DMS 273 (cell line): ENCODE data around the gene OR6J1.
"Not testable (repeated sequence)": the region's sequence is repeated elsewhere in the genome, so short reads cannot be mapped to it uniquely, and the experiment has no call there.

Source experiments
- DNase-seq: peaks from one replicate; lab custom pipeline; 2025; ENCODE audit not compliant: unreplicated experiment; lab: John Stamatoyannopoulos, UW

Gene OR6J1

DNA sequence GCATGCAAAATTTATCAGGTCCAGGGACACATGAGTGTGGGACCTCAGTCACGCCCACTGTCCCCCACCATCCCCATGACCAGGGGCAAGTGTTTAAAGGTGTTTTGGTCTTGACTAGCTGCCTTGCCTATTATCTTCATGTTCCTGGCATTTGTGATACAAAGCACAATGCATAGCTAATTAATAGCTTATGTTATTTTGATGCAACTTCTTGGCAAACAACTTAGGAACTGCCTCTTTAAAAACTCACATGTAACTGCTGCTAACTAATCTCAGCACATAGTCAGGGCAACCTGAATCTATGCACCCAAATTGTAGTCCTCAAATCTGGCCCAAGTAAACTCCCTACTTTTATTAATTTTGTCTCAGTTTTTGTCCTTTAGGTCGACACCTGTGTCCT lies 7.4 kb upstream of the OR6J1 start:
- DNase-seq: no peak

DNA sequence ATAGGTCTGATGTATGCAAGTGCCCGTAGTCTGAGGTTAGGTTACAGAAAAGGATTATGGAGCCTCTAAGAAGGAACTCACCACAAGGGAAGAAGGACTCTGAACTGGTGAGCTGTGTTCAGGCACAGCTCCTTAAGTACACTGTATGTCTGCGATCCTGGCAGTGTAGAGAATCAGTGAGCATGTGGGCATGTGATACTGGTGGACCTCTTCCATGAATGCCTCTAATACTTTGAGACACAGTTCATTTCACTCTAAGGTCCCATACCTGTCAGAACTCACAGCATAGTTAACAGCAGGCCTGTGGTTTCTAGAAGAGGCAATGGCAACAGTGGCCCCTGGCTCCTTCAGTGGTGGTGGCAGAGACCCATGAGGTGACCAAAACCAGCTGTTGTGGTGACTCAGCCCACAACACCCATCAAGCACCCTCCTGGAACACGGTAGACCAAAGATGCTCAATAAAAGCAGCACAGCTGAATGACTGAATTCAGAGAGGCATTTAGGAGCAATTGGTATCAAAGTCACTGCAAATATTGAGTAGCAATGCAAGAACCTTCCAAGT lies 6.9 kb upstream of the OR6J1 start:
- peak; percentile 78 for DNase-seq

DNA sequence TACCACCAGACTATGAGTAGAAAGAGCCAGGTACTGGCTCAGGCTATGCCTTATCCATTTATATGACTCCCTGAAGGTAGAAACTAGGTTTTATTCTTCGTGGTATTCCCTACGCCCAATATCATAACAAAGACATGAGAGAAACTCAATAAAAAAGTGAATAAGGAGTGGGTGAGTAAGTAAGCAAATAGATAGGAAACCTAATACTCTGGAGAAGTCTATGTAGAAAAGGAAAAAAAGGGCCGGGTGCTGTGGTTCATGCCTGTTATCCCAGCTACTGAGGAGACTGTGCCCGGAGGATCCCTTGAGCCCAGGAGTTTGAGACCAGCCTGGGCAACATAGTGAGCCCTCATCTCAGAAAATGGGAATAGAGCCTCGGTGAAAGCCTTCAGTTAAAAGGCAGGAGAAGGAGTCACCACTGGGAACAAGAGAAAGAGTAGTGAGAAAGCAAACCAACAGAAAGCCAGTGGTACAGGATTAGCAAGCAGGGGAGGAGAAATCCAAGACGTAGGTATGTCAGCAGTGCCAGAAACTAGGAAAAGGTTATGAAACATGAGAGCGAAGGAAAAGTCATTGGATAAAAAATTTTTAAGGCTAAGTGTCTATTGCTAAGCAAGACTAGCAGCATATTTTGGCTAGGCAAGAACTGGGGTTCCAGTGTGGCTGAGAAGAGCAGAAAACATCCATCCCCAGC lies 6.0 kb upstream of the OR6J1 start:
- no peak for DNase-seq

DNA sequence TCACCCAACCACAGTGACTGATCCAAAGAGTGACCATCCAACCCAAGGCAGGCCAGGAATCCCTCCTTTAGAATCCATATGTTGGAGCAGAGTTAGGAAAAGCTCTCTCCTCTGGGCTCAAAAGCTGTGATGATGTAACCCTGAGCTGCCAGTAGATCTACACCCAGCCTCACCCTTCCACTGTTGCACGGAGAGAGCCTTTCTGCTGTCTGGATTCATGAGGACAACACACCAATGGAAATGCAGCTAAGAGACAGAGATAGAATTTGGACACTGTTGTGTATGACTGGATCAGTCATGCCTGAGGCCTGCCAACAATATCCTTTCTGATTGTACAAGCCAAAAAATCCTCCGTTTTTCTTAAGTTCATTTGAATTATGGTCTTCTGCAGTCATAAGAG lies 4.4 kb upstream of the OR6J1 start:
- no peak for DNase-seq

DNA sequence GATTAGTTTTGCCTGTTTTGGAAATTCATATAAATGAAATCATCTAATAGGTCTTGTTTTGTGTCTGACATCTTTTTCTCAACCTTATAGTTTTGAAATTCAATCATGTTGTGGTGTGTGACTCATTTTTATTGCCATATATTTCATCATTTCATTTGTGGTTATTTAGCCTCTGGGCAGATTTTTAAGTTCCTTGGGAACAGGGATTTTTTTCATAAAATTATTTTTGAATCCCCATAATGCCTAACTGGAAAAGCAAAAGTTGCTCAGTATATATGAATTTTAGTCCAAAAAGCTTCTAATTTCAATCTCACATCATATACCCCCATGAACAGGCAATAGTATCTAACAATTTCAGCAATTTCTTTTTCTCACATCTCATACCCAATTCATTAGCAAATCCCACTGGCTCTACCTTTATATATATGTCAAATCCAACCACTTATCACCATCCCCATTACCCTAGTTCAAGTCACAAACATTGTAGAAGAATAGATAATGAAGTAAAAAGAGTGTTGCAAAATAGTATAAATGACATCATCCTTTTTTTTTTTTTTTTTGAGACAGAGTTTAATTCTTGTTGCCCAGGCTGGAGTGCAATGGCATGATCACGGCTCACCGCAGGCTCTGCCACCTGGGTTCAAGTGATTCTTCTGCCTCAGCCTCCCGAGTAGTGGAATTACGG lies 2.6 kb upstream of the OR6J1 start:
- DNase-seq: no peak

DNA sequence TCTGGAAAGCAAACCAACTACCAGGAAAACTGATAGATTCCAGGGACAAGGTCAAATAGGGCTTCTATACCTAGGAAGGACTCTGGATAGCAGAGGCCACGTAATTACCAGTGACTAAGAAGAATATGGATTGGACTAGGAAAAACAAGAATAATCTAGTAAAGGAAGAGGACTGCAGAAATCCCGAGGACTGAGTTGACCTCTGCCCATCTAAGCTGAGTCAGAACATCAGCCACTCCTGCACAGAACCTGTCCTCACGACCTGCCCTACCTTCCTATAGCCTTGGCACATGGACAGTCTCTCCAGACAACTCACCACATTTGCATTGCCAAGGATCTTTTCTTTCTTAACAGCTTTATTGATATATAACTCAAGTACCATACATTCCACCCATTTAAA lies 2.3 kb downstream of the OR6J1 start:
- no peak for DNase-seq

DNA sequence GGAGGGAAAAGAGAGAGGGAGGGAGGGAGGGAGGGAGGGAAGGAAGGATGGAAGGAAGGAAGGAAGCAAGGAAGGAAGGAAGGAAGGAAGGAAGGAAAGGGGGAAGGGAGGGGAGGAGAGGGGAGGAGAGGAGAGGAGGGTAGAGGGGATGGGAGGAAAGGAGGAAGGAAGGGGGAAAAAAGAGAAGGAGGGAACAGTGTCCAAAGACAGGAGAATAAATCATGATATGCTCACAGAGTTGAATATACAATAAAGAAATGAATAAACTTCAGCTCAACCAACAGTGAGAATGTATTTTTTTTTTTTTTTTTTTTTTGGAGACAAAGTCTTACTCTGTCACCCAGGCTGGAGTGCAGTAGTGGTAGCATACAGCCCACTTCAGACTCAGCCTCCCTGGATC lies 4.0 kb downstream of the OR6J1 start:
- DNase-seq: no peak

DNA sequence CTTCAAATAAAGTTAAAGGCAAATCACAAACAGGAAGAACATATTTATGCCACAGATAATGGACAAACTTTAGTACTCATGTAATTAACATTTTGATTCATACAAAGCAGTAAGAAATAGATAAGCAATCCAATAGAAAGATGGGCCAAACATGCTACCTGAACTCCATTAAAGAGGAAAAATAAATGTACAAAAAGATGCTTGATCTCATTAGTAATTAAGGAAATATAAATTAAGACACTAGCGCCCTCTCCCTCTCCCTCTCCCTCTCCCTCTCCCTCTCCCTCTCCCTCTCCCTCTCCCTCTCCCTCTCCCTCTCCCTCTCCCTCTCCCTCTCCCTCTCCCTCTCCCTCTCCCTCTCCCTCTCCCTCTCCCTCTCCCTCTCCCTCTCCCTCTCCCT lies 8.2 kb downstream of the OR6J1 start:
- DNase-seq: not testable (repeated sequence)

DNA sequence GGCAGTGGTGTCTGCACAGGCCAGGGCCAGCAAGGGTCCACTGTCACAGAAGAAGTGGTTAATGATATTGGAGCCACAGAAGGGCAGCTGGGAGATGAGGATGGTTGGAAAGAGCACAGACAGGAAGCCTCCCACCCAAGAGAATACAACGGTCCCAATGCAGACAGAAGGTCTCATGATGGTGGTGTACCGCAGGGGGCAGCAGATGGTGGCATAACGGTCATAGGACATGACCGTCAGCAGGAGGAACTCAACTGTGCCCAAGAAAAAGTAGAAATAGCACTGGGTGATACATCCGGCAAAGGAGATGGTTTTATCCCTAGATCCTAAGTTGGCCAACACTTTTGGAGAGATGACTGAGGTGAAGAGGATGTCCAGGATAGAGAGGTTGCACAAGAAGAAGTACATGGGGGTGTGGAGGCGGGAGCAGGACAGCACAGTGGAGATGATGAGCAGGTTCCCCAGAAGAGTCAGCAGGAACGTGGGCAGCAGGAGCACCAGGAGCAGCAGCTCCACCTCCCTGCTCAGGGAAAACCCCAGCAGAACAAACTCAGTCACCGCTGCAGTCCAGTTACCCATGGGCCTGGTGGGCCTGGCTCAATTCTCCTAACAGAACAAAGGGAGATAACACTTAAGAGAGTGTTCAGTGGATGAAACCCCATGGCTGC lies 9.8 kb downstream of the OR6J1 start:
- no peak for DNase-seq

DNA sequence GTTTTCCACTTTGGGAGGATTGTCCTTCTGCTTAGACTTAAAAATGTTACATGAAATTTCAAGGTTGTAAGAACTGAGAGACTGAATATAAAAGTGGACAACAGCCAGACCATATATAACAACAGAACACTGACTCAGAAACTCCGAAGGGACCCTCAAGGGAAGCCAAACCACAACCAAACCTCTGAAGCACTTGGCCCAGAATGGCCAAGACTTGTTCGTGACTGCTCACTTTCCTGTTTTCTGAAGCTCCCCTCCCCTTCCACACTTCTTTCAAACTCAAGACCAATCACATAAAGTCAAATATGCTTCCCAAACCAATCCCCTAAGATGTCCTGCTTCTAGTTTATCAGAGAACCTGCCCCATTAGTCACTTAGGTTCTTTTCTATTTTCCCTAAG lies 13.7 kb downstream of the OR6J1 start:
- DNase-seq: no peak

DNA sequence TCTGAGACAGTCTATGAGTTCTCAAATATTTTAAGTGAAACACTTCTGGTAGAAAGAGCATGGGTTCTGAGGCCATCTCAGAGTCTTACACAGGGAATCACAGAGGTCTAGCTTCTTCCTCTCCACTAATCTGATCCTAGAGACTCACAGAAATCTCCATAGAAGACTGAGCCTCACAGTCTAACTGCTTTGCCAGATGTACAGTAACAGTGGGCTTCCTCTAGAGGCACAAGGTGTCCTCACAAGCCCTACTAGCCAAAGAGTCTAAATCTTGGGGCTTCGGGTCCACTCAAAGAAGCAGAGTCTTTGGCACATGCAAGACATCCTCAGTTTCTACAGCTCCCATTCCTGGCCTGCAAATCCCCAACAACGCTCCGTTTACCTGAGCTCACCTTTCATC lies 14.1 kb downstream of the OR6J1 start:
- DNase-seq: no peak

DNA sequence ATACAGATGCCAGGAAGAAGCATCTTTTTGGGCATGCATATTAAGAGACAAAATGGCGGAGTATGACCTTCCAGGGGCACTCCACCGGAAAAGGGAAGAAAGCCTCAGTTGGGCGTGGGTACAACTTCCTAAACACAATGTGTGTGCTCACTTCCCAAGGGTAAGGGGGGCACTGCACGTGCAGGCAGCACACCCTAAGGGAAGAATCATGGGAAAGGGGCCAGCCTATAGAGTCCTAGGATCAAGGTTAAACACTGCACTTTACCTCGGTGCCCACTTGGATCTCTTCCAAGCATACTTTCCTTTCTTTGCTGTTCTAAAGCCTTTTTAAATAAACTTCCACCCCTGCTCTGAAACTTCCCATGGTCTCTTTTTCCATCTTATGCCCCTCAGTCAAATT lies 14.8 kb downstream of the OR6J1 start:
- no peak for DNase-seq

DNA sequence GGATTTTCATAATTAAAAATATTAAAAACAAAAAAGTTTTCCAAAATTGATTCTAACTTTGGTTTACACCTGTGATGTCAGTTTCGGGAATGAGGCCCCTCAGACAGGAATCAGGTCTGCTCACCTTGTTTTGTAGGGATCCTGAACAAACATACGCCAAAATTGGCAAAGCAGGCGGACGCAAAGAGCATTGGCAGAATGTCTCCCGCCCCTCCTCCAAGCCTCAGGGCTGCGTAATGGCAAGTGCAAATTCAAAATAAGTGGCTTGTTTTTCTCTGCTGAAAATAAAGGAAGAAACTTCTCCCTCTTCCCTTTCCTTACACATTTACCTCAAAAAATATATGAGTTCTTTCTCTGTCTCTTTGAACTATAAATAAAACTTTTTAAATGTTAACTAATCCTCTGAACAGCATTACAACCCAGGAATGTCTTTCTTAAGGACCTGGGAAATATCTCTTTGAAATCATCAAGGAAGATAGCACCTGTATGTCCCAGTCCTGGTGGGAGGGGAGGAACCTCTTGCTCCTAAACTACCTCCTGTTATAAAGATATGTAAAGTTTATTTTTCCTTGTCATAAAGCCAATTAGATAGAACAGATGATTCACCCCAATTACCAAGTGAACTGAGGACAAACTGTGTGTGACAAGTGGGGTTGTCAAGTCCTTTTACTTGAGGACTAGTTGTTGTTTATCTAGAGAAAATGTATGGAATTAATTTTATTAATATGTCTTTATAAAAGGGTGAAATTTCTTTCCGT lies 16.5 kb downstream of the OR6J1 start:
- no peak for DNase-seq

DNA sequence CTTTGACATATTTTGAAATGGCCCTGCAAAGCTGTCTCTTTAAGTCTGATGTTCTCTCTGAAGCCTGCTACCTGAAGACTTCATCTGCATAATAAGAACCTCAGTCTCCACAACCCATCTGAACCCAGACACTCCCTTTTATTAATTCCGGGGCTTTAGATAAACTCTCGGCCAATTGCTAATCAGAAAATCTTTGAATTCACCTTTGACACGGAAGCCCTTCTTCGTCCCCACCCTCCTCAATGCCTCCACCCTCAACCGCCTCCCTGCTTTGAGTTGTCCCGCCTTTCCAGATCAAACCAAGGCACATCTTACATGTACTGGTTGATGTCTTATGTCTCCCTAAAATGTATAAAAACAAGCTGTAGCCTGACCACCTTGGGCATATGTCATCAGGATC lies 17.6 kb downstream of the OR6J1 start:
- DNase-seq: no peak

DNA sequence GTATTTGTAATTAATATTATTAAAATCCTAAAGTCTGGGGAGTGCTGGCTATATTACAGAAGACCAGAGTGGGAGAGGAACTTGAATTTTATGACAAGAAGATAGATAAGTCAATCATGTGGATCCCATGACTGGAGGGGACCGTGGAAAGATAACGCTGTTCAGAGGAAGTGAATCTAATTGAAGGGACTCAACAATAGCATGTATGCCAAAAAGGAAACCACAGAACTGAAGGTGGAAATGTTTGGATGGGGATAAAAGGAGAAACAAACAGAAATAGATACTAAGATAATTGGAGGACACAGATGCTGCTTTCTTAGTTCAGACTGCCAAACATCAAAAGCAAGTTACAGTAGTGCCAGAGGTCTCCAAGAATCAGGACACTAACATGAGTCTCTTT lies 21.1 kb downstream of the OR6J1 start:
- no peak for DNase-seq

DNA sequence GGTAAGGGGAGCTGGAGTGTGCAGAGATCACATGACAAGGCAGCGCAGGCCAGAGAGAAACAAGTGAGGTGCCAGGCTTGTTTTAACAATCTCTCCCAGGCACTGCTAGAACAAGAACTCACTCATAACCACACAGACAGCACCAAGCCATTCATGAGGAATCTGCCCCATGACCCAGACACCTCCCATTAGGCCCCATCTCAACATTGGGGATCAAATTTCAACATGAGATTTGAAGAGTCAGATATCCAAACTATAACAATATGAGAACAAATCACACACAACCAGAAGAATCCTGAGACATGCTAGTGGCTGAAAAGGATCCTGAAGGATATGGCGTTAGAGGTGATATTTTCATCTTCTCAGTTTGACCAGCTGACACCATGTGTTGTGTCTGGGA lies 21.9 kb downstream of the OR6J1 start:
- DNase-seq: no peak

DNA sequence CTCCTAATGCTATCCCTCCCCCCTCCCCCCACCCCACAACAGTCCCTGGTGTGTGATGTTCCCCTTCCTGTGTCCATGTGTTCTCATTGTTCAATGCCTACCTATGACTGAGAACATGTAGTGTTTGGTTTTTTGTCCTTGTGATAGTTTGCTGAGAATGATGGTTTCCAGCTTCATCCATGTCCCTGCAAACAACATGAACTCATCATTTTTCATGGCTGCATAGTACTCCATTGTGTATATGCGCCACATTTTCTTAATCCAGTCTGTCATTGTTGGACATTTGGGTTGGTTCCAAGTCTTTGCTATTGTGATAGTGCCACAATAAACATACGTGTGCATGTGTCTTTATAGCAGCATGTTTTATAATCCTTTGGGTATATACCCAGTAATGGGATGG lies 28.4 kb downstream of the OR6J1 start:
- not testable (repeated sequence) for DNase-seq

DNA sequence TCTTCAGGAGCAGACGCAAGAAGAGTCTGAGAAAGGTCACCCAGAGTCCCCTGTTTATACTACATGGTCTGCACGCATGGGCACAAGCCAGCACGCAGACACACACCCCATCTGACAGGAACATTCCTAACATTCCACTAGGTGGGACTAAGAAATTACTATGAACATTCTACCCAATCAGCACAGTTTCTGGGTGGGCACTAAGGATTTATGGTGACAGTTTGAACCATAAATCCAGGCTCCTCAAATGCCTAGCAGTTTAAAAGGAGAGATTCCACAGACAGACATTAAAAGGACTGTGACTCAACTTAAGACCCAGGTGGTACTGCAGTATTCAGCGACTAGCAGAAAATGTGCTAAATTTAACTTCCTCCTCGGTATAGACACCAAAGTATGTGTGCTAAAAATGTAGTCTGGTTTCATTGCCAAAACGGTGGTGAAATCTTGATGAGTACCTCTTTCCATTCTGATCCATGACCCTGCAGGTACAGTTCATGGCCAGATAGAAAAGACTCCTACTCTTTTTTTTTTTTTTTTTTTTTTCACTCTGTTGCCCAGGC lies 29.8 kb downstream of the OR6J1 start:
- peak; percentile 11 for DNase-seq

DNA sequence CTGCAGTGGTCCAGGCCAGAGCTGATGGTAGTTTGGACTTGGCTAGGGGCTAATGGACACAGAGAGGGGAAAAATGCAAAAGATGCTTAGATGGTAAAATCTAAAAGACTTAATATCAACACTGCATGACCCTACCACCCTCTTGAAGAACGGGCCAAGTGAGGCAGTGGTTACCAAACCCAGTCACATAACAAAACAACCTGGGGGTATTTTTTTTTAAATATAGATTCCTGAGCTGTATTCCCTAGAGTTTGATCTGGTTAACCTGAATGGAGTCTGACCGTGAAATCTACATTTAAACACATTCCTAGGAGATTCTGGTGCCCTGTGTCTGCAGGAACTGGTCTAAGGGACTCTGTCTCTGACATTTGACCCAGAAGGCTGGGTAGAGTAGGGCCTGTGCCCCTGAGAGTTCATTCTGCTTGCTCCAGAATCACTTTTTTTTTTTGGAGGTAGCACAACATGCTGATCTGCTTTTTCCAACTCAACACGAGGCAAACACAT lies 30.4 kb downstream of the OR6J1 start:
- DNase-seq: no peak

DNA sequence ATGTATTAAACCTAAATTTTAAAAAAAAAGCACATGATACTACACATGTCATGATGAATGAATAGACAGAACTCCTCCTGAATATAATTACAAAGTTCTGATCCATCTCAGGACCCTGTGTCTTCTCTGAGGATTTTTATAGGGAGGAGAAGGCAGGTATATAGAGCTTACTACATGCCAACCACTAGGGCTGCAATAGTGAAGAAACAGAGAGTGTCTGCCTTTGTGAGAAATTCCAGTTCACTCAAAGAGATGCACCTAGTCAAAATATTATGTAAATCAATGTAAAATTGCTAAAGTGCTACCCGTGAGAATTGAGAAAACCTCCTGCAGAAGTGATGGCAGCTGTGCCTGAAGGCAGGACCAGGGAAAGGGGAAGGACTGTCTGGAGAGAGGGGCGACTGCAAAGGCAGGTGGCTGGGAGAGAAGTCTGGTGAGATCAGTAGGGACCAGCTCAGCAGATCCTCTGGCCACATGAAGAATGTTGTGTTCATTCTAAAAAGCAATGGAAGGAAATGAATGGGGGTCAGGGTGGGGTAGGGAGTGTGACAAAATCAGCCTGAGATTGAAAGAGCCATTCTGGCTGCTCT lies 31.0 kb downstream of the OR6J1 start:
- DNase-seq: peak; percentile 23

DNA sequence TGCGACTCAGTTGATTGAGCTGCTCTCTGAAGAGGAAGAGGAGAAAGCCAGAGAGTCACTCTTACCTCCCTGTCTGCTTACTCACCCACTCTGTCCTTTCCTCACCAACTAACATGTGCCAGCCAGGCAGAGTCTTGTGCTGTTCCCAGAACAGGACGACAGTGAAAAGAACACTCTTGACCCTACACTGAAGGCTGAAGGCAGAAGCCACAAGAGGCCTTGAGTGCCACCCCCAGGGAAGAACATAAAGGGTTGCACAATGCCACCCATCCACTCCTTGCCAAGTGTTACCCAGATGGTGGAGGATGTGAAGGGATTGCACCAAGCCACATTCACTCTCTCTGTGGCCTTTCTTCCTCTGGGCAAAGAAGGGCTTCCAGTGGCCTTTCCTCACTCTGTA lies 33.2 kb downstream of the OR6J1 start:
- no peak for DNase-seq
